ENCODE measurements around the gene CST9.

DNA sequence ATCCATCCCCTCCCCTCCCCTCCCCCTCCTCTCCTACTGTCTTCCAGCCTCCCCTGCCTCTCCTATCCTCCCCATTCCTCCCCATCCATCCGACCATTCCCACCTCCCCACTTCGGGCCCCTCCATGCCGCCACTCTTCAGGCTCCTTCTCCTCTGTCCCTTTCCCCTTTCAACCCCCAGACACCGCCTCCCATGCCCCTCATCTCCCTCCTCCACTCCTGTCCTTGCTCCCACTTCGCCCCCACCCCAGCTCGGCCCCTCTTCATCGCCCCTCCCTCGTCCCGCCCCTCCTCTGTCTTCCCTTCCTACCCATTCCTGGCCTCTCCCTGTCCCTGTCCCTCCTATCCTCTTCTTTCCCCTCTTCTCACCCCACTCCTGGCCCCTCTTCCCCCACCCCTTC is 32.6 kb upstream of the CST9 start:
- TF ChIP-seq POLR2A (IDR thresholded peaks at IDR 0.05; ENCODE audit: low read depth, low read length) (no peak), POLR2AphosphoS5 (IDR thresholded peaks at IDR 0.05; ENCODE audit: low read depth, low read length) (no peak), TAF1 (IDR thresholded peaks at IDR 0.05; ENCODE audit: low read depth, low read length) (no peak), SPI1 (IDR thresholded peaks at IDR 0.05; ENCODE audit: low read depth, low read length) (no peak), PAX5 (IDR thresholded peaks at IDR 0.05; ENCODE audit: insufficient read depth, low read length, severe bottlenecking) (no peak)
